NCI-H526 treated with DMSO at 0.1 percent for 48 hours (cell line): Measurements from ENCODE around the gene KIAA1217.
"Not testable (repeated sequence)": the region's sequence is repeated elsewhere in the genome, so short reads cannot be mapped to it uniquely, and the experiment has no call there.

ENCODE experiments used
- DNase-seq: peaks from one replicate; lab custom pipeline; 2025; lab: John Stamatoyannopoulos, UW

The KIAA1217 gene

DNA sequence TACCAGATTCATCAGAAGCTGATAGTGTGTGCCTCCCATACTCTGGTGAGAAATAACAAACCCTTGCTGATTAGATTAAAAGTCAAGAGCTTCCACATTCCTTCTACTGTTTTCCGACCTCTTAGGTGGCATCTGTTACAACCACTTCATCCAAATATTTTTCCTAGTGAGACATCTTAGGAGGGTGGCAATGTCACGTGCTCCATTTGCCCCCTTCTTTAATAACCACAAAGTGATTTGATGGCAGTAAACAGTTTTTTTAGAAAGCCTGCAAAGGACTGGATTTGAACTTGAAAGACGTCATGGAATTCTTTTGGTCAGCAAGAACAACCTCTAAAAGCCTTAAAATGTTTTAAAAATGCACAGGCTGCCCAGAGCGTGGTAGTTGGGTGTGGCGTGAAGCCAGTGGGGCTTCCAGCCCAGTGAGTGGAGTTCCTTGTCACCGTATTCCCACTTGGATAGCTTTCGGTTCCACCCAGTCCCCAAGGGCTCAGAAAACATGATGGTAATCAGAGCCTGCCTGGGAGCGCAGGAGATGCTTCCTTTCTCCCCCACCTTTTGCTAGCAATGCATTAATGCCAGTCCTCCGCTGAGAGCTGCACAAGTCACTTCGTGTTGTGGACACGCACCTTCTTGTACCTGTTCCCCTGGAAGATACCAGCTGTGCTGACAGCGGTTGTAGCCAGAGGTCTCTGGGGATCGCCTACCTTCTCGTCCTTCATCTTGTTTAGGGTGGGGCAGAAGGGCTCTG, 256.4 kb downstream of the KIAA1217 start:
- no peak for DNase-seq

DNA sequence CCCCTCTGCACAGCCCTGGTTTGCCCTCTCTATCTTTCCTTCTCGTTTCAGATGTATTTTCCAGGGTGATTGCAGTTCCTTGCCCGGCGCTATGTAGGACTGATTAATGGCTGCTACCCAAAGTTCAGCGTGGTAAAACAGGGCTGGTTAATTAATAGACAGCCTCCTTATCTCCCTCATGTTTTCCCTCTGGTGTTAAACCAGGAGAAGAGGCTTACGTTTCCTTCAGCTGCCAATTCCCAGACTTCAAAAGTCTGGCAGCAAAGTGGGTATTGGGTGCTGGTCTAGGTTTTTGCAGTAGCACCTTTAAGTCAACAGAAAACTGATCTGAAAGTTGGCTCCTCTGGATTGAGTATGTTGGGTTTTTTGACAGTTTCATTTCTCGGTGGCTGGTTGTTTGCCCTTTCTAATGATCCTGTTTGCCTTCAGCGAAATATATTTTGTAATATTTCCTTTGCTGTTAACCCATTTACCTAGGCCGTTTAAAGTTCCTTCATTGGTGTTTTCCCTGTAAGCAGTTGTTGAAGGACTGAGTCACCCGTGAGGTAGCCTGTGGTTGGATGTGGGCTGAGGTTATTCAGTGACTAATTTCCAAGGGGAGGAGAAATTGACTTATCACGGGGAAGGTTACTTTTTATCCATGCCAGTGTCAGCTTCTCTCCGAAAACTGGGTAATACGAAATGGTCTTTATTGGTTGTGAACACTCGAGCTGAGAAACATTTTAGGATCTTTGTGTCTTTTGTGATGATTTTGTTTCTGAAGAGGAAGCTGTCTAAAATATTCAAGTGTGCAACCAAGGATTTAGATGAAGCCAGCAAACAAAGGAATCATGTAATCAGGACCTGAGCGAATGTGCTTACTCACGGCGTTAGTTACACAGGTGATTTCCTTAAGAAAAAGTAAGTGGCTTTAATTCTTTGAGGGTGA, 257.2 kb downstream of the KIAA1217 start:
- no peak for DNase-seq

- DNase-seq, result no peak
Observed at GRCh38 chr10:24467136-24467535, 258.2 kb downstream of the KIAA1217 start.

DNA sequence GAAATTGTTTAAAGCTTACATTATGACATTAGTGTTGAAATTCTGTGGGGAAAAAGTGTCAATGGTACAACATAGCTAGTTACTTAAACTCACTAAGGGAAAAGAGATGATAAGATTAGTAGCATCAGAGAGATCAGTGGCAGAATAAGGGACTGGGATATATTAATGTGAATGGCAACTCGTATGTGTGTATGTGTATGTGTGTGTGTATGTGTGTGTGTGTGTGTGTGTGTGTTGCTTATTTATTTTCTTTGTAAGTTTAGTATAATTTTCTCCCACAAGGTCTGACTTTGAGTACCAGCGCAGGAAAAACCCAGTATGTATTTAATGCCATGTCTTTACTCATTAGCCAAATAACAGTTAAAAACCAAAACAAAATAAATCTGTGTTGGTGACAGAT, 258.7 kb downstream of the KIAA1217 start:
- DNase-seq, result no peak

- no peak for DNase-seq
Observed at GRCh38 chr10:24468281-24468751, 259.4 kb downstream of the KIAA1217 start.

DNA sequence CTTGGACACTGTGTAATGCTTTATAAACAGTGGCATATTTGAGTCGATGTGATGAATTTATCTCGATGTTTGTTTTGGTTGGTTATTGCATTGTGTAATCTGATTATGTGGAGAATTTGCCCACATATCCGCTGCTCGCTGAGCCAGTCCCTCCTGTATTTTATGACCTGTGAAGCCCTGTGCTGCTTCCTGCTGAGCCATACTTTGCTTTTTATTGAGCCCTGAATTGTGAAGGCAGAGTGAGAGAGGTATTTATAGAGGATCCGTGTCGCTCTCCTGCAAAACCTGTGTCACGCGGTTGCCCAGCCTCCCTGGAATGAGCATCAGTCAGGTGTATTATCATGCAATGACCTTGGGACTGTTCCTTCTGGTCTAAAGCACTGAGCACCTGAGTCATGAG, 261.1 kb downstream of the KIAA1217 start:
- DNase-seq, result no peak

DNA sequence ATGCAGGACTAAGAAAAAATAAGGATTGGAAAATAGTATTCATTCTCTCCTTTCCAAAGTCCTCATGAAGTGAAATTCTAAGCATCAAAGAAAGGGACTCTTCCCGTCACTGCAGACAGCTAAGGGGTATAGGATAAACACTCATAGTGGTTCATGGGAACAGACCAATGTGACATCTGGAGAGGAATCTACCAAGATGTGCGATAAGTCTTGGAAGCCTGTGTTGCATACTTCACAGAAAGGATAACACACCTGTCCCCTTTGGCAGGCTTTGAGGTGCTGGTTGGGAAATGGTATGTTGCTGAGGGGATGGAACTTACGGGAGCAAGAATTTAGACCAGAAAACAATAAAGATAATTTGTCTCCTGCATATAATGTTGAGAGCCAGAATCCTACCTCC, 266.7 kb downstream of the KIAA1217 start:
- DNase-seq, result no peak

DNA sequence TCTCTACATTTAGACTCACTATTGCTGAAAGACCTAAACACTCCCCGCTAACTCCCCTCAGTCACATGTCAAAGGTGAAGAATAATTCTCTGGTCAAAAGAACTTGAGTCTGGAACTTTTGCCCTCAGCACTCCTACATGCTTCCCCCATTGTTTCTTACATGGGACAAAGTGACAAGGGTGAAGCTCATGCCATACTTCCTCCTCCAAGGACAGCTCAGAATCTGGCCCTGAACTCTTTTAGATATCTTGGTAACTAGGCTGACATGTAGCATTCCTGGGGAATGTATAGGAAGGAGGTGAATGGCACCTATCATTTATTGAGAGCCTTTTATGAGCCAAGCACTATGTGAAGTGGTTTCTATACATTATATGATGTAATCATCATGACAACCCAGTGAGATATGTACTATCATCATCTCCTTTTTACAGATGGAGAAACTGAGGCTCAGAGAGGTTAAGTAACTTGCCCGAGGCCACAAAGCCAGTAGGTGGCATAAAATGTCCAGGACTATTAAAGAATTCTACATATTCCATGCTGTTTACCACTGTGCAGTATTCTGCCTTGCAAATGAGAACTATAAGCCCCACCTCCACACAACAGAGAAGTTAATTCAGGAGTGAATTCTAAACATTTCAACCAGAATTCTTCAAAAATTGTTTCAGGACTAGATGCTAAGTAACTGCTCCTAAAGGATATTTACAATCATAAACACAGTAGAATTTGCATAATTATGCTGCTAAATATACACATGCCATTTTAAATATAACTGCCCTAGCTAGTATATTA, 268.2 kb downstream of the KIAA1217 start:
- DNase-seq, result no peak

DNA sequence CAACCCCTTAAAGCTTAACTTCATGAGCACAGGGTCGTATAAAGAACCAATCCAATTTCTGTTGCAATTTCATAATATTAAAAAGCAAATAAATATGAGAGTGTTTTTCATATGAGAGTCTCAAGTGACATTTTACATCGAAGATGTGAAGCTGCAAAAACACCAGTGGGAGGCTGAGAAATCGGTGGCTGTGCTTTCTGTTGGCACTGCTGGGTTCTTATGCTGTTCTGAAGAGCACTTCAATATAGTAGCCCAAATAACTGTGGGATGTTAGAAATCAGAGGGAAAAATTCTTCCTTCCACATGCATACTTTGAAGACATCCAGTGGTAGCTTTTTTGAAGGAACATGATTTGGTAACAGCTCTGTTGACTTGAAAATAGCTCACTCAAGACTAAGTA, 269.0 kb downstream of the KIAA1217 start:
- DNase-seq, result no peak

DNA sequence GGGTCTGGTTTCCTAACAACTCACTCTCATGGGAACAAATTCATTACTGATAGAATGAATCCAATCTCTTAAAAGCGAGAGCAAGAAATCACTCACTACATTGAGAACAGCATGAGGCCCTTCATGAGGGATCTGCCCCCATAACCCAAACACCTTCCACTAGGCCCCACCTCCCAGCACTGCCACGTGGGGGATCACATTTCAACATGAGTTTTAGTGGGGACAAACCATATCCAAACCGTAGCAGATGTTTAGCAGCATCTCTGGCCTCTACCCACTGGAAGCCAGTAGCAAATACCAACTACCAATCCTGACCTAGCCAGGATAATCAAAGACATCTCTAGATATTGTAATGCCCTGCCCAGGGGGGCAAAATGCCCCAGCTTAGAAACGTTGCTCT, 270.9 kb downstream of the KIAA1217 start:
- DNase-seq, result no peak

GRCh38 chr10:24480447-24480846, 271.5 kb downstream of the KIAA1217 start:
- no peak for DNase-seq

DNA sequence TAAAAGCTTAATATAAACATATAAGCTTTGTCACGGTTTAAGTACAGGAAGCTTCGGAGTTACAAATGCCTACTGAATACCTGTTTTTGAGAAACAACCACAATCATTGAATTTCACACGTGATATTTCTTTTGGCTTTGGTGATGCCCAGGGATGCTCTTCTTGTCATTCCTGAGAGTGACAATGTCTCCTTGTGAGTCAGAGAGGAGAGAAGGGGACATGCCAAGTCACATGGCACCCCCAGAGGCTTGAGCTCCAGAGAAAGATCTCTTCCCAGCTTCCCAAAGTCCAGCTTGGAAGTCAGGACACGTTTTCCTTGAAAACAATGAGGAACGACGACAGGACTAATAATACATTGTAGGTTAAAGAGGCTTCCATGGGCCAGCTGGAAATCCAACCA, 272.3 kb downstream of the KIAA1217 start:
- DNase-seq, result no peak

DNA sequence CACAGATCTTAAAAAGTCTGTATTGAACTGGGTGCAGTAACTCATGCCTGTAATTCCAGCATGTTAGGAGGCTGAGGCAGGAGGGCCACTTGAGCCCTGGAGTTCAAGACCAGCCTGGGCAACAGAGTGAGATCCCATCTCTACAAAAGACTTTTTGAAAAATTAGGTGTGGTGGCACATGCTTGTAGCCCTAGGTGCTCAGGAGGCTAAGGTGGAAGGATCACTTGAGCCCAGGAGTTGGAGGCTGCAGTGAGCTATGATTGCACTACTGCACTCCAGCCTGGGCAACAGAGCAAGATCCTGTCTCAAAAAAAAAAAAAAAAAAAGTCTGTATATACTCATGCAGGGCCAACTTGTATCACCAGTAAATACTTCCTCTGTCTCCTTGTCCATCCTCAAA, 273.8 kb downstream of the KIAA1217 start:
- not testable (repeated sequence) for DNase-seq

DNA sequence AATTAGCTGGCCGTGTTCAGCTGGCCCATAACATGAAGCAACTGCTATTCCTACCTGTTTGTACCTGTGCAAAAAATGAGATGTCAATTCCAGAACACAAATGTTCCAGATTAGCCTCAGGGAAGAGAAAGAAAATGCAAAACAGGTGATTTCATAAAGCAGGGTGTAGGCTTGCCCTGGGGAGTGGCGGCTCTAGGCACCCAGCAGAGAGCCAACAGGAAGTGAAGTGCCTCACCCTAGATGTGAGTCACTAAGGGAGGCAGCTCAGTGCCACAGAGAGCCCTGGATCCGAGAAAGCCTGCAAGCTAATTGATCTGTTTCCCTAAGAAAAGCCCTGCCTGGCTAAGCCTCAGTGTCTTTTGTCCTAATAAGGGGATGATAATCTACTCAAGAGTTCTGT, 274.8 kb downstream of the KIAA1217 start:
- peak; percentile 80 for DNase-seq

DNA sequence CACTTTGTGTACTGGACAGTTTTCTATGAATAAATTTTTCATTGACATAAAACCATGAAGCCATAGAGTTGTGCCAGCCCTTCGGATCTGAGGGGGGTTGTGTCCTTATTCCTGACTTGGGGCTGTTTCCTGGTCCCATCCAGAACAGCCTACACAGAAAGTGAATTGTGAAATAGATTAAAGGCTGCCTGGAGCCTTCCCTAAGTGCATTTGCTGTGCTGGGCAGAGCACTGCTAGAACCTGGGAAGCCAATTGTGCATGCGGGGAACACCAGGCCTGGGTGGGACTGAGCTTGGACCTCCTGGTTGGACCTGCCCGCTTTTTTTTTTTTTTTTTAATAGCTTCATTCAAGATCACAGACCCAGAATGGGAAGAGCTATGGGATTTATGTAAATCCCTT, 275.8 kb downstream of the KIAA1217 start:
- no peak for DNase-seq

DNA sequence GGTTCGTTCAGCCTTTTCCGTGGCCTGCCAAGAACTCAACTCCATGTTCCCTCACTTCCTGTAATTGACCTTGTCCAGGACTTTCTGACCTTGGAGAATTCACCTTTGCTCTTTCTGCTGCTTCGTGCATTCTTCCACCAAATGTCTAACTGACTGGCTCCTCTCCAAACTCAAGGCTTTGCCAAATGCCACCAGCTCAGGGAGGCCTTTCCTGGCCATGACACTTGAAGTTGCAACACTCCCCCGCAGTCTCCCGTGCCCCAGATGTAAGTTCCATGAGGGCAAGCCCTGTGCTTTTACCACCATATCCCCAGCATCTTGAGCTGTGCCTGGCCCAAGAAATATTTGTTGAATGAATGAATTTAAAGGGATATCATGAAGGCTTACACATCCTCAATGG, 276.4 kb downstream of the KIAA1217 start:
- DNase-seq, result no peak

DNA sequence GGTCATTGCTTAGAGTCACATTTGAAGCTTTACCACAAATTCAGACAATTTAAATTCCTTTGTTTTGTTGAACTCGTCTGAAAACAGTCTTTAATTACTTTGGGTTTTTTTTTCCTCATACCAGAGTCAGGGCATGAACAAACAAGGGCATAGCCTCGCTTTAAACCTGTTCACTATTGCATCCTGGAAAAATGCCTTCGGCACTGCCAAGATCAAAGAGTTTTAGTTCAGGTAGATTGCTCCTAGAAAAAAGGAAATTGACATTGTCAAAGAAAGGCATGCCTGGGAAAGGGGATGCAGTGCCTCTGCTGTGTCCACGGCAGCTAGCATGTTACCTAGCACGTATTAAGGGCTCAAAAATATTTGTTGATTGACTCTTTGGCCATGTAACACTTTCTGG, 279.7 kb downstream of the KIAA1217 start:
- no peak for DNase-seq

GRCh38 chr10:24493165-24493564, 284.2 kb downstream of the KIAA1217 start:
- no peak for DNase-seq

GRCh38 chr10:24494236-24494635, 285.3 kb downstream of the KIAA1217 start:
- no peak for DNase-seq

DNA sequence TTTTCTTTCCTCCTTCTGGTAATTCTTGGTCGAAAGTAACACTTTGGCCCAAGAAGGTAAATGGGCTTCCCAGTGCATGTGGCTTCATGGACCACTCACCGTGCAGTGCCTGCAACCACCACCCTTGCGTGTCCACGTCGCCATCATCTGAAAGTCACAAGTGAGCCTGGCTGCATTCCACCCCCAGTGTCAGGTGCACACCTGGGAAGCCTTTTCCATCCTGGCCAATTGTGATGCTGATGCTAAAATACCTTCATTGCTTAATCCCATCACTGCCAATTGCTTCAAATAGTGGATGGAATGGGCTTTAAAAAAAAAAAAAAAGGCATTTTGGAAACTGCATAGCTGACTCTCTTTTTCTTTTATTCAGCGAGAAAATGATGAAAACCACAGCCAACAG, 285.8 kb downstream of the KIAA1217 start:
- DNase-seq, result no peak

- no peak for DNase-seq
Observed at GRCh38 chr10:24495666-24496460, 286.9 kb downstream of the KIAA1217 start.

DNA sequence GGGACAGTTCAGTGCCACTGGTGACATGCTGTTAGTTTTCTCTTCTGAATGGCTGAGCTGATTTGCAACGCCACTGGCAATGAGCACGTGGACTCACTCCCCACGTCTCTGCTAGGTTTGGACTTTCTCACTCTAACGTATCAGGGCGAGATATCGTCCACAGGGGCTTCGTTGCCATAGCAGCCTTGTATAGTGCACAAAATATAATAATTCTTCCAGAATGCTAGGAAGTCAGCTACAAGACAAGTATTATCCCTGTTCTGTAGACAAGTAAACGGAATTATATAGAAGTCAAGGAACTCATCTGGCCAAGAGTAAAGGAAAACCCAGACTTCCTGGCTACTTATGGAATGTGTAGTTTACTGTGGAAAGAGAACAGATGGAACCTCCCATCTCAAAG, 288.0 kb downstream of the KIAA1217 start:
- no peak for DNase-seq
